MM.1S (cell line): ENCODE data around the gene CCT2.

Experiments
- CTCF ChIP-seq: fragments of 300-600 bp; sonication (generic); IDR thresholded peaks from 2 replicates; pipeline ENCODE4 v1.5.1; 2016; ENCODE audit warnings: antibody characterized with exemption, low read length, mixed read lengths
- EZH2 ChIP-seq: fragments of 300-600 bp; sonication (generic); optimal IDR thresholded peaks from 2 replicates; pipeline ENCODE3; 2017; ENCODE audit warnings: low read depth, mild to moderate bottlenecking, antibody characterized with exemption, low read length, mixed read lengths

- TF ChIP-seq CTCF = no peak
- no peak for TF ChIP-seq EZH2
Observed at GRCh38 chr12:69575346-69575745, 9.9 kb upstream of the CCT2 start.
